Smooth muscle cell (in vitro differentiated cells): ENCODE data around the gene TRAF3. TPM values are rescaled to one million over a fixed set of nuclear protein-coding genes. Genes with fewer than 3 reads are reported as not detected.

Source experiments
- DNase-seq: peaks from one replicate; lab custom pipeline; 2025; ENCODE audit not compliant: unreplicated experiment; lab: John Stamatoyannopoulos, UW
- H2AFZ ChIP-seq: fragments of 200-600 bp; sonication (generic); 2 replicates; pipeline ENCODE4 v1.6.0; 2016; ENCODE audit warnings: antibody characterized with exemption, low read depth, mild to moderate bottlenecking
- H3F3A ChIP-seq: fragments of 200-600 bp; sonication (generic); 2 replicates; pipeline ENCODE4 v1.6.0; 2017; ENCODE audit warnings: antibody characterized with exemption, low read depth
- H3K27ac ChIP-seq: fragments of 200-600 bp; sonication (generic); 2 replicates; pipeline ENCODE4 v1.5.1; 2016; ENCODE audit warnings: low read depth, mild to moderate bottlenecking
- H3K27me3 ChIP-seq: fragments of 200-600 bp; sonication (generic); 2 replicates; pipeline ENCODE4 v1.6.1; 2016; ENCODE audit warnings: low read depth, mild to moderate bottlenecking
- H3K36me3 ChIP-seq: fragments of 200-600 bp; sonication (generic); 2 replicates; pipeline ENCODE4 v1.5.1; 2016; ENCODE audit warnings: low read depth
- H3K4me1 ChIP-seq: fragments of 200-600 bp; sonication (generic); 2 replicates; pipeline ENCODE4 v1.5.1; 2016; ENCODE audit warnings: low read depth
- H3K4me2 ChIP-seq: fragments of 200-600 bp; sonication (generic); 2 replicates; pipeline ENCODE4 v1.6.0; 2016; ENCODE audit warnings: mild to moderate bottlenecking
- H3K4me3 ChIP-seq: fragments of 200-600 bp; sonication (generic); 2 replicates; pipeline ENCODE4 v1.5.1; 2016; ENCODE audit warnings: mild to moderate bottlenecking
- H3K79me2 ChIP-seq: fragments of 200-600 bp; sonication (generic); 2 replicates; pipeline ENCODE4 v1.6.0; 2016; ENCODE audit warnings: low read depth, mild to moderate bottlenecking
- H3K9ac ChIP-seq: fragments of 200-600 bp; sonication (generic); 2 replicates; pipeline ENCODE4 v1.6.0; 2016; ENCODE audit warnings: low read depth
- H3K9me3 ChIP-seq: fragments of 200-600 bp; sonication (generic); replicated peaks from 2 replicates; pipeline ENCODE4 v1.5.1; 2016; ENCODE audit warnings: low read depth
- H4K20me1 ChIP-seq: fragments of 200-600 bp; sonication (generic); 2 replicates; pipeline ENCODE4 v1.6.0; 2016; ENCODE audit warnings: low read depth
- WGBS: methylation state at CpG from one replicate; pipeline ENCODE4 v1.1.7; 2016; ENCODE audit warnings: low lambda C conversion rate; 5-methylcytosine and 5-hydroxymethylcytosine counted together
- polyA plus RNA-seq: library from polyadenylated mRNA; unstranded; fragments of >200 nt; fragmentation: Nextera tagmentation; extraction: Ambion mirVana; gene quantifications from 2 replicates; pipeline ENCODE4 v1.2.1, GENCODE V29; 2016
- total RNA-seq: library from RNA; depleted of rRNA; stranded (reverse); fragments of >200 nt; gene quantifications from 2 replicates; pipeline ENCODE4 v1.2.3, GENCODE V29; 2014
- TF ChIP-seq, protein P1 (sequence below): fragments of 200-600 bp; sonication (generic); IDR thresholded peaks from 2 replicates; pipeline ENCODE4 v1.5.1; 2017; ENCODE audit warnings: borderline replicate concordance, mild to moderate bottlenecking, antibody characterized with exemption; ENCODE audit not compliant: insufficient read depth, poor library complexity, severe bottlenecking

TRAF3 gene
- total and polyA plus RNA-seq, 2 experiments from 2014 or later, result 9.4 to 24.6 TPM

- Histone ChIP-seq H2AFZ (no peak overlapping the region), H3F3A (peaks cover 4% of the 10 kb centered on the region), H3K27ac (no peak overlapping the region), H3K79me2 (no peaks in the 10 kb centered on the region), H3K36me3 (no peaks in the 10 kb centered on the region), H3K4me3 (peak overlapping the region; percentile 41), H3K9ac (no peak overlapping the region), H3K4me1 (no peaks in the 10 kb centered on the region), H3K4me2 (peak overlapping the region; percentile 48), H3K27me3 (peaks cover 68% of the 10 kb centered on the region), H4K20me1 (no peaks in the 10 kb centered on the region), H3K9me3 (no peaks in the 10 kb centered on the region)
- TF ChIP-seq, protein P1, sequence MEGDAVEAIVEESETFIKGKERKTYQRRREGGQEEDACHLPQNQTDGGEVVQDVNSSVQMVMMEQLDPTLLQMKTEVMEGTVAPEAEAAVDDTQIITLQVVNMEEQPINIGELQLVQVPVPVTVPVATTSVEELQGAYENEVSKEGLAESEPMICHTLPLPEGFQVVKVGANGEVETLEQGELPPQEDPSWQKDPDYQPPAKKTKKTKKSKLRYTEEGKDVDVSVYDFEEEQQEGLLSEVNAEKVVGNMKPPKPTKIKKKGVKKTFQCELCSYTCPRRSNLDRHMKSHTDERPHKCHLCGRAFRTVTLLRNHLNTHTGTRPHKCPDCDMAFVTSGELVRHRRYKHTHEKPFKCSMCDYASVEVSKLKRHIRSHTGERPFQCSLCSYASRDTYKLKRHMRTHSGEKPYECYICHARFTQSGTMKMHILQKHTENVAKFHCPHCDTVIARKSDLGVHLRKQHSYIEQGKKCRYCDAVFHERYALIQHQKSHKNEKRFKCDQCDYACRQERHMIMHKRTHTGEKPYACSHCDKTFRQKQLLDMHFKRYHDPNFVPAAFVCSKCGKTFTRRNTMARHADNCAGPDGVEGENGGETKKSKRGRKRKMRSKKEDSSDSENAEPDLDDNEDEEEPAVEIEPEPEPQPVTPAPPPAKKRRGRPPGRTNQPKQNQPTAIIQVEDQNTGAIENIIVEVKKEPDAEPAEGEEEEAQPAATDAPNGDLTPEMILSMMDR, result no peak
- WGBS, result 17% methylated on average over 53 of the region's 53 CpGs
- no peak for DNase-seq
Measured at GRCh38 chr14:102923201-102923924, 146.1 kb downstream of the TRAF3 start.

DNA sequence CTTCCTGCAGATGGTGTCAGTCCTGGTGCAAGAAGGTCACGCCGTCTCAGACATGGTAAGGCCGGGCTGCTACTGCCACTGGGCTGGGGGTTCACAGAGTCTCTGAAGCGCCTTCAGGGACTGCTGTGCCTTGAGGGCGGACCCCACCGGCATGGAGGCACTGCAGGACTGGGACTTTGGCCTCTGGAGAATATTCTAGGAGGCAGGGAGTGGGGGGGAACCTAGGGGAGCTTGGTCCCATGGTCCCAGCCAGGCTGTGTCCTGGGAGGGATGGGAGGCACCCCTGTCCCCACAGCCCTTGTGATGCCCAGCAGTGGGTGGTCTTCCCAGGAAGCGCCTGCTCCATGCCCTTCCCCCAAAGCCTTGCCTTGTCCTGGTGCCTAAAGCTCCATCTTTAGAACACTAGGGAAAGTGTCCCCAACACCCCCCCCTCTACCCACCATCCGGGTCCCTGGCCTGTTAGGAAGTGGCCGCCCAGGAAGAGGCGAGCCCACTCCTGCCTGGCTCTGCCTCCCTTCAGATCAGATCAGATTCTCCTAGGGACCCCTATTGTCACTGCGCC is 146.8 kb downstream of the TRAF3 start:
- peaks cover 75% of the 10 kb centered on the region for H3K27me3 ChIP-seq

GRCh38 chr14:102924632-102925588 is 147.7 kb downstream of the TRAF3 start:
- WGBS, result 91% methylated on average over 25 of the region's 25 CpGs
- H3F3A ChIP-seq, result peaks cover 4% of the 10 kb centered on the region
- no peak overlapping the region for H3K4me2 ChIP-seq
- peaks cover 13% of the 10 kb centered on the region for H3K4me1 ChIP-seq
- H3K9ac ChIP-seq, result no peak overlapping the region
- no peak for DNase-seq
- peaks cover 7% of the 10 kb centered on the region for H4K20me1 ChIP-seq
- H3K4me3 ChIP-seq, result no peak overlapping the region
- H3K9me3 ChIP-seq, result no peaks in the 10 kb centered on the region
- TF ChIP-seq, protein P1, result no peak
- H3K79me2 ChIP-seq, result no peaks in the 10 kb centered on the region
- H3K27ac ChIP-seq, result no peak overlapping the region
- no peak overlapping the region for H2AFZ ChIP-seq
- H3K36me3 ChIP-seq, result no peaks in the 10 kb centered on the region
- peaks cover 84% of the 10 kb centered on the region for H3K27me3 ChIP-seq

More for the DNA sequence above, 146.8 kb downstream of the TRAF3 start:
- Histone ChIP-seq H4K20me1 (no peaks in the 10 kb centered on the region), H3K4me1 (peaks cover 5% of the 10 kb centered on the region), H3K9ac (no peak overlapping the region), H2AFZ (no peak overlapping the region), H3F3A (peaks cover 4% of the 10 kb centered on the region), H3K9me3 (no peaks in the 10 kb centered on the region), H3K36me3 (no peaks in the 10 kb centered on the region), H3K79me2 (no peaks in the 10 kb centered on the region), H3K4me3 (peak overlapping the region; percentile 41), H3K27ac (no peak overlapping the region), H3K4me2 (no peak overlapping the region)
- WGBS, result 73% methylated on average over 11 of the region's 11 CpGs
- no peak for DNase-seq
- TF ChIP-seq, protein P1, result no peak
